Mammary epithelial cell (primary cell): ENCODE data around the gene GPS1.

Experiments used
- EZH2 ChIP-seq: IDR thresholded peaks from 2 replicates; pipeline ENCODE4 v1.6.1; 2012; ENCODE audit warnings: low read length, inconsistent platforms, borderline replicate concordance
- TF ChIP-seq, protein P1 (sequence below), 2 donors: IDR thresholded peaks in 1 of 2; conservative IDR thresholded peaks in 1 of 2; 2 replicates each; pipeline ENCODE4 v1.5.1; 2011 to 2012; ENCODE audit warnings: inconsistent platforms in 2 of 2, low read length in 2 of 2, mild to moderate bottlenecking in 2 of 2, control low read depth in 1 of 2, low read depth in 1 of 2; ENCODE audit not compliant: insufficient read depth in 1 of 2; ENCODE audit errors: extremely low read depth in 1 of 2

DNA sequence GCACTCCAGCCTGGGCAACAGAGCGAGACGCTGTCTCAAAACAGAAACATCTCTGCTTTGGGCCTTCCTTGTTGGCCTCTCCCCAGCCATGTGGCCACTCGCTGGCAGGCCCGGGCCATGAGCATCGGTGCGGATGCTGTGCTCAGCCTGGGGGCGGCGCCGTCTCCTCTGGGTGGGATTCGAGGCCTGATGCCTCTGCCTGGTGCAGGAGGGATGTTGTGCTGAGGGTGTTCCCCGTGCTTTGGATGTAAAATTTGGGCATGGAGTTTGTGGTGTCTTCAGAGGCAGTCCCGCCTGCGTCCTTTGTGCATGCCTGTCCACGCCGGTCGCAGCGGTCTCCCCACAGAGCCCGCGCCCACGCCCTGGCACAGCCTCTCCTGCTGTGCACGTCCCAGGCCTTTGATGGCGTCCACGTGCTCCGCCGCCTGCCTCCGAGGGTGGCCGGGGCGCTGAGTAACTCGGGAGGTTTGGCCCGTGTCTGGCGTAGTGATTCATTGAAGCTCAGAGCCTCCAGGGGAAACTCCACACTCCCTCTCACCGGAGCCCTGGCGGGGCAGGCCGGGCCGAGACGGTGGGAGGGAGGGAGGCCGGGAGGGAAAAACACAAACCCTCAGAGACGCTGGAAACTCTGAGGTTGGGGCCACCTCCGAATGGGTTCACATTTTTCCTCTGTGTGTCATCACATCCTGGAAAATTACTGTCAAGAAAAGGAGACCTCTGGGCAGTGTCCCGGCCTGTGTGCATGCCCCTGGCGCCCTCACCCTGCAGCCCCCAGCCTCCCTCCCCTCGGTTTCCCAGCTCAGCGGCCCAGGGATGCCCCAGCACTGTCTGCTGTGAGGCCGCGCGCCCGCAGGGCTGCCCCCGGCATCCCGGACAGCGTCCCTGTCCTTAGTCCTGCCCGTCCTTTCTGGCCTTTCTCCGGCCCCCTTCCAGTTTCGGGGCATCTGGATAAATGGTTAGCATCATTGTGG, 48.0 kb upstream of the GPS1 start:
- TF ChIP-seq, protein P1, sequence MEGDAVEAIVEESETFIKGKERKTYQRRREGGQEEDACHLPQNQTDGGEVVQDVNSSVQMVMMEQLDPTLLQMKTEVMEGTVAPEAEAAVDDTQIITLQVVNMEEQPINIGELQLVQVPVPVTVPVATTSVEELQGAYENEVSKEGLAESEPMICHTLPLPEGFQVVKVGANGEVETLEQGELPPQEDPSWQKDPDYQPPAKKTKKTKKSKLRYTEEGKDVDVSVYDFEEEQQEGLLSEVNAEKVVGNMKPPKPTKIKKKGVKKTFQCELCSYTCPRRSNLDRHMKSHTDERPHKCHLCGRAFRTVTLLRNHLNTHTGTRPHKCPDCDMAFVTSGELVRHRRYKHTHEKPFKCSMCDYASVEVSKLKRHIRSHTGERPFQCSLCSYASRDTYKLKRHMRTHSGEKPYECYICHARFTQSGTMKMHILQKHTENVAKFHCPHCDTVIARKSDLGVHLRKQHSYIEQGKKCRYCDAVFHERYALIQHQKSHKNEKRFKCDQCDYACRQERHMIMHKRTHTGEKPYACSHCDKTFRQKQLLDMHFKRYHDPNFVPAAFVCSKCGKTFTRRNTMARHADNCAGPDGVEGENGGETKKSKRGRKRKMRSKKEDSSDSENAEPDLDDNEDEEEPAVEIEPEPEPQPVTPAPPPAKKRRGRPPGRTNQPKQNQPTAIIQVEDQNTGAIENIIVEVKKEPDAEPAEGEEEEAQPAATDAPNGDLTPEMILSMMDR (conservative IDR thresholded peaks at IDR 0.05 in 1 of 2, IDR thresholded peaks at IDR 0.05 in 1 of 2; ENCODE audit: extremely low read depth in 1 of 2, insufficient read depth in 1 of 2, low read depth in 1 of 2, low read length in 2 of 2), result peak in 1 of 2 donors; percentile 2
- TF ChIP-seq EZH2, result no peak
